ENCODE results near the gene HELZ.

Gene HELZ

DNA sequence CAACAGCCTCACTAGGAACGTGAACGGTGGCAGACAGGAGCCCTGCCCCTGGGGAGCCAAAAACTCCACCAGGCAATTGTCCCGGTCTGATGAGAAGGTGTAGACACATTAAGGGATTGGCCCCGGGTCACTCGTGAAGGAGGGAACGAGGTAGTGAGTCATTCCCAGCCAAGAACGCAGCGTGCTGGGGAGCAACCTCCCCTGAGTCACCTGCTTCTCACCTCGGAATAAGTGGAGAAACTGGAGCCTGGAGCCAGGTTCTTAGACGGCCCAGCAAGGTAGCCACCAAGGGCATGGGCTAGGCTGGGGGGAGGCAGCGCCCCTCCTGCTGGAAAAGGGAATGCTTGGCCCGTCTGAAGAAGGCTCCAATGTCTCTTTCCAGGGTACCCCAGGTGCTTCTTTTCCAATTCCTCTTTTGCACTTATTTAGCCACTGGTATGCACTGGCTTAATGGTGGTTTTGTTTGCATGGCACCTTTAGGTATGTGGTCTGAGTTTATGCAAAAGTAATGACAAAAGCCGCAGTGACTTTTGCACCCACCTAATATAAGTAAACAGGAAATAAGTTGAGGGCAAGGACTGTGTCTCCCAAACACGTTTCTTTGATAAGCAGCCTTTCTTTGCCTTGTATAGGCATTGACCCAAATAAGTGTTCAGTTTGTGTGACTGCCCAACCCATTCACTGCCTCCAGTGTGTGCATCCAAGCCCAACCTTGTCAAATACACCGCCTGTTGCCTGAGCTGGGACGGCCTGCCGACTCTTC lies 1.8 kb upstream of the HELZ start (continued):
- TF ChIP-seq ZNF645 (tag by site-specific recombination; IDR thresholded peaks at IDR 0.05), result no peak
- no peak for TF ChIP-seq ZNF548 (tag by site-specific recombination; IDR thresholded peaks at IDR 0.05)
- no peak for TF ChIP-seq ZBTB44 (tag by site-specific recombination; IDR thresholded peaks at IDR 0.05)
- TF ChIP-seq, protein P1, sequence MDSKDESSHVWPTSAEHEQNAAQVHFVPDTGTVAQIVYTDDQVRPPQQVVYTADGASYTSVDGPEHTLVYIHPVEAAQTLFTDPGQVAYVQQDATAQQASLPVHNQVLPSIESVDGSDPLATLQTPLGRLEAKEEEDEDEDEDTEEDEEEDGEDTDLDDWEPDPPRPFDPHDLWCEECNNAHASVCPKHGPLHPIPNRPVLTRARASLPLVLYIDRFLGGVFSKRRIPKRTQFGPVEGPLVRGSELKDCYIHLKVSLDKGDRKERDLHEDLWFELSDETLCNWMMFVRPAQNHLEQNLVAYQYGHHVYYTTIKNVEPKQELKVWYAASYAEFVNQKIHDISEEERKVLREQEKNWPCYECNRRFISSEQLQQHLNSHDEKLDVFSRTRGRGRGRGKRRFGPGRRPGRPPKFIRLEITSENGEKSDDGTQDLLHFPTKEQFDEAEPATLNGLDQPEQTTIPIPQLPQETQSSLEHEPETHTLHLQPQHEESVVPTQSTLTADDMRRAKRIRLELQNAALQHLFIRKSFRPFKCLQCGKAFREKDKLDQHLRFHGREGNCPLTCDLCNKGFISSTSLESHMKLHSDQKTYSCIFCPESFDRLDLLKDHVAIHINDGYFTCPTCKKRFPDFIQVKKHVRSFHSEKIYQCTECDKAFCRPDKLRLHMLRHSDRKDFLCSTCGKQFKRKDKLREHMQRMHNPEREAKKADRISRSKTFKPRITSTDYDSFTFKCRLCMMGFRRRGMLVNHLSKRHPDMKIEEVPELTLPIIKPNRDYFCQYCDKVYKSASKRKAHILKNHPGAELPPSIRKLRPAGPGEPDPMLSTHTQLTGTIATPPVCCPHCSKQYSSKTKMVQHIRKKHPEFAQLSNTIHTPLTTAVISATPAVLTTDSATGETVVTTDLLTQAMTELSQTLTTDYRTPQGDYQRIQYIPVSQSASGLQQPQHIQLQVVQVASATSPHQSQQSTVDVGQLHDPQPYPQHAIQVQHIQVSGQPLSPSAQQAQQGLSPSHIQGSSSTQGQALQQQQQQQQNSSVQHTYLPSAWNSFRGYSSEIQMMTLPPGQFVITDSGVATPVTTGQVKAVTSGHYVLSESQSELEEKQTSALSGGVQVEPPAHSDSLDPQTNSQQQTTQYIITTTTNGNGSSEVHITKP (tag by site-specific recombination; IDR thresholded peaks at IDR 0.05), result peak; percentile 45
- peak; percentile 62; the same call in 1 of the 2 replicates for TF ChIP-seq ZNF777 (tag by site-specific recombination; IDR thresholded peaks at IDR 0.05; ENCODE audit: borderline replicate concordance)
- TF ChIP-seq, protein P2, sequence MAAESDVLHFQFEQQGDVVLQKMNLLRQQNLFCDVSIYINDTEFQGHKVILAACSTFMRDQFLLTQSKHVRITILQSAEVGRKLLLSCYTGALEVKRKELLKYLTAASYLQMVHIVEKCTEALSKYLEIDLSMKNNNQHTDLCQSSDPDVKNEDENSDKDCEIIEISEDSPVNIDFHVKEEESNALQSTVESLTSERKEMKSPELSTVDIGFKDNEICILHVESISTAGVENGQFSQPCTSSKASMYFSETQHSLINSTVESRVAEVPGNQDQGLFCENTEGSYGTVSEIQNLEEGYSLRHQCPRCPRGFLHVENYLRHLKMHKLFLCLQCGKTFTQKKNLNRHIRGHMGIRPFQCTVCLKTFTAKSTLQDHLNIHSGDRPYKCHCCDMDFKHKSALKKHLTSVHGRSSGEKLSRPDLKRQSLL (tag by site-specific recombination; IDR thresholded peaks at IDR 0.05), result peak; percentile 22; the same call in 1 of the 2 replicates
- no peak for TF ChIP-seq ZNF211 (tag by site-specific recombination; IDR thresholded peaks at IDR 0.05; ENCODE audit: low read depth)
- no peak for TF ChIP-seq ZNF121 (tag by site-specific recombination; IDR thresholded peaks at IDR 0.05)
- TF ChIP-seq, protein P3, sequence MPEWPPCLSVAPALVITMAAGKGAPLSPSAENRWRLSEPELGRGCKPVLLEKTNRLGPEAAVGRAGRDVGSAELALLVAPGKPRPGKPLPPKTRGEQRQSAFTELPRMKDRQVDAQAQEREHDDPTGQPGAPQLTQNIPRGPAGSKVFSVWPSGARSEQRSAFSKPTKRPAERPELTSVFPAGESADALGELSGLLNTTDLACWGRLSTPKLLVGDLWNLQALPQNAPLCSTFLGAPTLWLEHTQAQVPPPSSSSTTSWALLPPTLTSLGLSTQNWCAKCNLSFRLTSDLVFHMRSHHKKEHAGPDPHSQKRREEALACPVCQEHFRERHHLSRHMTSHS (tag by site-specific recombination; IDR thresholded peaks at IDR 0.05), result no peak
- no peak for TF ChIP-seq RBAK (tag by site-specific recombination; IDR thresholded peaks at IDR 0.05)
- no peak for TF ChIP-seq ZNF791 (tag by site-specific recombination; IDR thresholded peaks at IDR 0.05)
- TF ChIP-seq ZNF521 (tag by site-specific recombination; IDR thresholded peaks at IDR 0.05), result no peak
- peak; percentile 66; the same call in 1 of the 2 replicates for TF ChIP-seq BCL11A (tag by site-specific recombination; IDR thresholded peaks at IDR 0.05; ENCODE audit: low read depth)
- TF ChIP-seq INSM2 (tag by site-specific recombination; IDR thresholded peaks at IDR 0.05), result peak; percentile 24; the same call in 1 of the 2 replicates
- peak; percentile 16; the same call in 1 of the 2 replicates for TF ChIP-seq ZNF792 (tag by site-specific recombination; IDR thresholded peaks at IDR 0.05)
- TF ChIP-seq PRDM4 (tag by site-specific recombination; IDR thresholded peaks at IDR 0.05), result no peak
- no peak for TF ChIP-seq ZNF404 (tag by site-specific recombination; IDR thresholded peaks at IDR 0.05)
- no peak for TF ChIP-seq EGR2 (tag by site-specific recombination; IDR thresholded peaks at IDR 0.05; ENCODE audit: low read depth)
- TF ChIP-seq GFI1B (tag by site-specific recombination; IDR thresholded peaks at IDR 0.05), result no peak
- TF ChIP-seq ZNF549 (tag by site-specific recombination; IDR thresholded peaks at IDR 0.05), result no peak
- TF ChIP-seq, protein P4, sequence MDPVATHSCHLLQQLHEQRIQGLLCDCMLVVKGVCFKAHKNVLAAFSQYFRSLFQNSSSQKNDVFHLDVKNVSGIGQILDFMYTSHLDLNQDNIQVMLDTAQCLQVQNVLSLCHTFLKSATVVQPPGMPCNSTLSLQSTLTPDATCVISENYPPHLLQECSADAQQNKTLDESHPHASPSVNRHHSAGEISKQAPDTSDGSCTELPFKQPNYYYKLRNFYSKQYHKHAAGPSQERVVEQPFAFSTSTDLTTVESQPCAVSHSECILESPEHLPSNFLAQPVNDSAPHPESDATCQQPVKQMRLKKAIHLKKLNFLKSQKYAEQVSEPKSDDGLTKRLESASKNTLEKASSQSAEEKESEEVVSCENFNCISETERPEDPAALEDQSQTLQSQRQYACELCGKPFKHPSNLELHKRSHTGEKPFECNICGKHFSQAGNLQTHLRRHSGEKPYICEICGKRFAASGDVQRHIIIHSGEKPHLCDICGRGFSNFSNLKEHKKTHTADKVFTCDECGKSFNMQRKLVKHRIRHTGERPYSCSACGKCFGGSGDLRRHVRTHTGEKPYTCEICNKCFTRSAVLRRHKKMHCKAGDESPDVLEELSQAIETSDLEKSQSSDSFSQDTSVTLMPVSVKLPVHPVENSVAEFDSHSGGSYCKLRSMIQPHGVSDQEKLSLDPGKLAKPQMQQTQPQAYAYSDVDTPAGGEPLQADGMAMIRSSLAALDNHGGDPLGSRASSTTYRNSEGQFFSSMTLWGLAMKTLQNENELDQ (tag by site-specific recombination; IDR thresholded peaks at IDR 0.05; ENCODE audit: low read depth), result no peak
- TF ChIP-seq SCRT1 (tag by site-specific recombination; IDR thresholded peaks at IDR 0.05; ENCODE audit: borderline replicate concordance), result no peak
- no peak for TF ChIP-seq ZNF223 (tag by site-specific recombination; IDR thresholded peaks at IDR 0.05)
- TF ChIP-seq ZNF658 (tag by site-specific recombination; IDR thresholded peaks at IDR 0.05), result no peak
